Ovary (tissue), 9 donors: ENCODE results near the gene LGSN. TPM values are rescaled to one million over a fixed set of nuclear protein-coding genes. Genes with fewer than 3 reads are reported as not detected.
"Not testable (repeated sequence)": the region's sequence is repeated elsewhere in the genome, so short reads cannot be mapped to it uniquely, and the experiment has no call there.

Source experiments
- DNase-seq, 5 donors: peaks; one replicate each; pipeline ENCODE4 v3.0.0-alpha.2; 2019 to 2020
- H3K27ac ChIP-seq, 2 donors: fragments of 200-600 bp; one replicate each; pipeline versions ENCODE4 v1.5.1 to v1.8.0; 2019 to 2022
- H3K27me3 ChIP-seq: fragments of 200-600 bp; one replicate; pipeline ENCODE4 v1.8.0; 2022
- H3K36me3 ChIP-seq: fragments of 200-600 bp; sonication (generic); one replicate; pipeline ENCODE4 v1.5.1; 2019
- H3K4me1 ChIP-seq: one replicate; pipeline ENCODE4 v1.8.1; 2013; ENCODE audit warnings: mild to moderate bottlenecking, moderate library complexity; ENCODE audit not compliant: insufficient read depth
- H3K4me3 ChIP-seq: fragments of 200-600 bp; sonication (generic); one replicate; pipeline ENCODE4 v1.5.1; 2017
- H3K9me3 ChIP-seq, 2 donors: fragments of 200-600 bp in 1 of 2; sonication (generic) in 1 of 2; one replicate each; pipeline versions ENCODE4 v1.5.1 to v1.8.1; 2013 to 2019; ENCODE audit warnings: mild to moderate bottlenecking in 1 of 2, moderate library complexity in 1 of 2
- EP300 ChIP-seq: sonication (generic); formaldehyde crosslinking; IDR thresholded peaks from one replicate; pipeline ENCODE4 v1.6.1; 2017; ENCODE audit warnings: antibody characterized with exemption
- POLR2A ChIP-seq: fragments of 450-650 bp; IDR thresholded peaks from one replicate; pipeline ENCODE4 v1.6.1; 2017; ENCODE audit warnings: antibody characterized with exemption, mild to moderate bottlenecking, moderate library complexity
- WGBS, 3 donors: extraction: QIAGEN DNeasy Blood & Tissue Kit in 1 of 3; methylation state at CpG; one replicate each; pipeline versions ENCODE4 v1.1.5 to v1.1.7; 2013 to 2017; 5-methylcytosine and 5-hydroxymethylcytosine counted together
- intact Hi-C, 4 donors: fragments of 100-400 bp; cut with DNase I; formaldehyde crosslinking; loops; one replicate each; pipeline versions ENCODE4 v1.11.0 to v1.15.1; 2022 to 2023
- polyA plus RNA-seq, 2 donors: library from polyadenylated mRNA; stranded (reverse); fragments of 200-250 nt in 1 of 2; fragments of 350-450 nt in 1 of 2; fragmentation: Illumina TruSeq in 1 of 2; extraction: RNeasy Lipid Tissue Mini Kit (QIAGEN cat#74804) in 1 of 2; gene quantifications; one replicate each; pipeline ENCODE4 v1.2.3, GENCODE V29; 2013 to 2014
- total RNA-seq, 7 donors: library from RNA; depleted of rRNA in 2 of 7; stranded (reverse); fragments of >200 nt in 2 of 7; fragmentation: NEBNext Ultra II Directional in 3 of 7; extraction: Animal tissue kit (Norgen Biotek cat#: 25700) in 3 of 7; gene quantifications; one replicate each; pipeline versions ENCODE4 v1.1.0 to v1.2.4, GENCODE V29; 2016 to 2023
- TF ChIP-seq, protein P1 (sequence below), 3 donors: fragments of 450-650 bp in 2 of 3; fragments of 200-600 bp in 1 of 3; IDR thresholded peaks; one replicate each; pipeline versions ENCODE4 v1.5.1 to v1.8.0; 2016 to 2022; ENCODE audit warnings: antibody characterized with exemption in 3 of 3, mild to moderate bottlenecking in 1 of 3
- donor health status: DM: no; HTN: no; CAD: no; lungs with moderate emphysema.
- donor health status: DM: no; HTN: no; CAD: no.
- donor health status: Bipolar disorder and iron deficiency.
- donor health status: DM: yes; HTN: yes; CAD: no.
- donor health status: DM: no; HTN: no; CAD: no.
- donor health status: DM: yes; HTN: yes; CAD: no.

Gene LGSN
- total and polyA plus RNA-seq, 9 donors: 0.08 TPM; not detected in 8

DNA sequence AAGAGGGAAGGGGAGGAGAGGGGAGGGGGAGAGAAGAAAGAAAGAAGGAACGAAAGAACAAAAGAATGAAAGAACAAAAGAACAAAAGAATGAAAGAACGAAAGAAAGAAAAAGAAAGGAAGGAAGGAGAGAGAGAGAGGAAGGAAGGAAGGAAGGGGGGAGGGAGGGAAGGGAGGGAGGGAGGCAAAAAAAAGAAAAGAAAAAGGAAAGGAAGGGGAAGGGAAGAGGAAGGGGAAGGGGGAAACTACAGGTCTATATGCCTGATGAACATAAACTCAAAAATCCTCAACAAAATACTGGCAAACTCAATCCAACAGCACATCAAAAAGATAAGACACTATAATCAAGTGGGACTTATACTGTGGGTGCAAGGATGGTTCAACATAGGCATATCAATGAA is 13.7 kb upstream of the LGSN start:
- intact Hi-C loops: no loop called here
- TF ChIP-seq POLR2A: no peak
- TF ChIP-seq, protein P1, sequence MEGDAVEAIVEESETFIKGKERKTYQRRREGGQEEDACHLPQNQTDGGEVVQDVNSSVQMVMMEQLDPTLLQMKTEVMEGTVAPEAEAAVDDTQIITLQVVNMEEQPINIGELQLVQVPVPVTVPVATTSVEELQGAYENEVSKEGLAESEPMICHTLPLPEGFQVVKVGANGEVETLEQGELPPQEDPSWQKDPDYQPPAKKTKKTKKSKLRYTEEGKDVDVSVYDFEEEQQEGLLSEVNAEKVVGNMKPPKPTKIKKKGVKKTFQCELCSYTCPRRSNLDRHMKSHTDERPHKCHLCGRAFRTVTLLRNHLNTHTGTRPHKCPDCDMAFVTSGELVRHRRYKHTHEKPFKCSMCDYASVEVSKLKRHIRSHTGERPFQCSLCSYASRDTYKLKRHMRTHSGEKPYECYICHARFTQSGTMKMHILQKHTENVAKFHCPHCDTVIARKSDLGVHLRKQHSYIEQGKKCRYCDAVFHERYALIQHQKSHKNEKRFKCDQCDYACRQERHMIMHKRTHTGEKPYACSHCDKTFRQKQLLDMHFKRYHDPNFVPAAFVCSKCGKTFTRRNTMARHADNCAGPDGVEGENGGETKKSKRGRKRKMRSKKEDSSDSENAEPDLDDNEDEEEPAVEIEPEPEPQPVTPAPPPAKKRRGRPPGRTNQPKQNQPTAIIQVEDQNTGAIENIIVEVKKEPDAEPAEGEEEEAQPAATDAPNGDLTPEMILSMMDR (IDR thresholded peaks at IDR 0.05): no peak
- no peak for TF ChIP-seq EP300
- H3K9me3 ChIP-seq: no peaks in the 10 kb centered on the region
- no peak overlapping the region for H3K27ac ChIP-seq
- no peaks in the 10 kb centered on the region for H3K4me1 ChIP-seq
- no peaks in the 10 kb centered on the region for H3K27me3 ChIP-seq
- H3K36me3 ChIP-seq: no peaks in the 10 kb centered on the region
- WGBS, 3 donors: 53 to 77% (median 71%) methylated on average over 2 of the region's 2 CpGs
- no peak for DNase-seq
- no peak overlapping the region for H3K4me3 ChIP-seq

GRCh38 chr6:63326630-63327029 is 6.8 kb upstream of the LGSN start:
- H3K27ac ChIP-seq, intact Hi-C loops, H3K36me3 ChIP-seq, H3K27me3 ChIP-seq, H3K4me3 ChIP-seq, DNase-seq, H3K9me3 ChIP-seq, H3K4me1 ChIP-seq: not testable (repeated sequence)
- WGBS, 3 donors: 91 to 93% (median 92%) methylated on average over 15 of the region's 15 CpGs

DNA sequence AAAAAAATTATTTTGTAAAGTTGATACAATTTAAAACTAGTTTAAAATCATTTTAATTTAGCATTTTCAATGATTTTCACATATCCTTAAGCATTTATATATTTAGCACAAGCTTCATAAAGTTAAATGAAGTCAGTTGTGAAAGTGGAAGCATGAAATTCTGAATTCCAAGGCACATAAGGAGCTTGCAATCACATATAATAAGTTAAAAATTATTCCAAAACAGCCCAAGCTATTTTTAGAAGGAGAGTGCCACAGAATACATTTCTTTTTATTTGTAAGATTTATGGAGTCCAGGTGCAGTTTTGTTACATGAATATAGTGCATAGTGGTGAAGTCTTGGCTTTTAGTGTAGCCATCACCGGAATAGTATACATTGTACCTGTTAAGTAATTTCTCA is 3.2 kb upstream of the LGSN start:
- Histone ChIP-seq H3K36me3 (no peaks in the 10 kb centered on the region), H3K4me1 (no peaks in the 10 kb centered on the region)
- TF ChIP-seq POLR2A (no peak), EP300 (no peak)
- TF ChIP-seq, protein P1 (IDR thresholded peaks at IDR 0.05): no peak

GRCh38 chr6:63321821-63322220 is 2.0 kb upstream of the LGSN start:
- intact Hi-C loops: no loop called here
- no peaks in the 10 kb centered on the region for H3K36me3 ChIP-seq
- H3K4me3 ChIP-seq: no peak overlapping the region
- no peak overlapping the region for H3K27ac ChIP-seq
- H3K4me1 ChIP-seq: no peaks in the 10 kb centered on the region
- H3K27me3 ChIP-seq: no peaks in the 10 kb centered on the region
- no peaks in the 10 kb centered on the region for H3K9me3 ChIP-seq
- no peak for DNase-seq
- 63 to 81% (median 74%) methylated on average over 1 of the region's 1 CpG for WGBS, 3 donors
- TF ChIP-seq POLR2A (no peak), EP300 (no peak)
- TF ChIP-seq, protein P1 (IDR thresholded peaks at IDR 0.05): no peak

More for the DNA sequence above, 3.2 kb upstream of the LGSN start:
- H3K4me3 ChIP-seq: no peak overlapping the region
- no peaks in the 10 kb centered on the region for H3K9me3 ChIP-seq
- WGBS, 3 donors: 56 to 85% (median 77%) methylated on average over 1 of the region's 1 CpG
- no peak for DNase-seq
- no peaks in the 10 kb centered on the region for H3K27me3 ChIP-seq
- intact Hi-C loops: no loop called here
- no peak overlapping the region for H3K27ac ChIP-seq

GRCh38 chr6:63317641-63318040 is 2.1 kb downstream of the LGSN start:
- intact Hi-C loops: no loop called here
- 37 to 46% (median 42%) methylated on average over 1 of the region's 1 CpG for WGBS, 3 donors
- no peak for DNase-seq

More at GRCh38 chr6:63317641-63318040, 2.1 kb downstream of the LGSN start:
- H3K27me3 ChIP-seq: no peaks in the 10 kb centered on the region
- H3K36me3 ChIP-seq: no peaks in the 10 kb centered on the region
- H3K27ac ChIP-seq: no peak overlapping the region
- H3K4me3 ChIP-seq: no peak overlapping the region
- no peak for TF ChIP-seq POLR2A
- TF ChIP-seq EP300: no peak
- TF ChIP-seq, protein P1 (IDR thresholded peaks at IDR 0.05): no peak
- H3K9me3 ChIP-seq: no peaks in the 10 kb centered on the region
- no peaks in the 10 kb centered on the region for H3K4me1 ChIP-seq
